ENCODE measurements around the gene RPS29. TPM values are rescaled to one million over a fixed set of nuclear protein-coding genes. Genes with fewer than 3 reads are reported as not detected.

Gene RPS29
- polyA plus RNA-seq, 1 experiment, result 3,597 TPM

- H3K27ac ChIP-seq (ENCODE audit: low read depth, low read length), result no peak overlapping the region
- H3K4me3 ChIP-seq (ENCODE audit: low read depth, low read length), result no peak overlapping the region
- no peaks in the 10 kb centered on the region for H3K9me3 ChIP-seq (ENCODE audit: control insufficient read depth, insufficient read depth, low read length)
- DNase-seq (ENCODE audit: low read depth, low spot score), result no peak
- no peak for TF ChIP-seq CTCF (IDR thresholded peaks at IDR 0.05; ENCODE audit: low read depth, low read length)
- no peaks in the 10 kb centered on the region for H3K27me3 ChIP-seq (ENCODE audit: control insufficient read depth, insufficient read depth, low read length)
- POLR2A ChIA-PET, result interaction anchor here (0.6 kb wide), 1 partner anchor 163 kb away, joined by 3 read pairs; no protein-coding TSS in a partner anchor
- CTCF ChIA-PET, result interaction anchor here (1.2 kb wide), 1 partner anchor 121 kb away, joined by 5 read pairs; no protein-coding TSS in a partner anchor
Measured at GRCh38 chr14:49582113-49582977, 3.8 kb downstream of the RPS29 start.

GRCh38 chr14:49581209-49582112 lies 4.7 kb downstream of the RPS29 start:
- no peak overlapping the region for H3K4me3 ChIP-seq (ENCODE audit: low read depth, low read length)
- H3K27ac ChIP-seq (ENCODE audit: low read depth, low read length), result no peak overlapping the region
- no peak for DNase-seq (ENCODE audit: low read depth, low spot score)
- no peaks in the 10 kb centered on the region for H3K9me3 ChIP-seq (ENCODE audit: control insufficient read depth, insufficient read depth, low read length)
- POLR2A ChIA-PET, result interaction anchor here (0.6 kb wide), 1 partner anchor 164 kb away, joined by 3 read pairs; no protein-coding TSS in a partner anchor
- CTCF ChIA-PET, result interaction anchor here (1.5 kb wide), 1 partner anchor 120 kb away, joined by 10 read pairs; no protein-coding TSS in a partner anchor
- no peak for TF ChIP-seq CTCF (IDR thresholded peaks at IDR 0.05; ENCODE audit: low read depth, low read length)
- H3K27me3 ChIP-seq (ENCODE audit: control insufficient read depth, insufficient read depth, low read length), result no peaks in the 10 kb centered on the region

- H3K27me3 ChIP-seq (ENCODE audit: control insufficient read depth, insufficient read depth, low read length), result no peaks in the 10 kb centered on the region
- ChIA-PET POLR2A (no interaction called here), CTCF (interaction anchor here (1.5 kb wide), 1 partner anchor 118 kb away, joined by 10 read pairs; no protein-coding TSS in a partner anchor)
- DNase-seq (ENCODE audit: low read depth, low spot score), result no peak
- H3K9me3 ChIP-seq (ENCODE audit: control insufficient read depth, insufficient read depth, low read length), result no peaks in the 10 kb centered on the region
- no peak overlapping the region for H3K27ac ChIP-seq (ENCODE audit: low read depth, low read length)
- H3K4me3 ChIP-seq (ENCODE audit: low read depth, low read length), result no peak overlapping the region
- TF ChIP-seq CTCF (IDR thresholded peaks at IDR 0.05; ENCODE audit: low read depth, low read length), result no peak
Measured at GRCh38 chr14:49579841-49580240, 6.3 kb downstream of the RPS29 start.

- POLR2A ChIA-PET, result no interaction called here
- CTCF ChIA-PET, result interaction anchor here (0.9 to 1.4 kb wide), 2 partner anchors 9 to 117 kb away, joined by 3 to 4 read pairs; no protein-coding TSS in a partner anchor
- DNase-seq (ENCODE audit: low read depth, low spot score), result no peak
- Histone ChIP-seq H3K27me3 (ENCODE audit: control insufficient read depth, insufficient read depth, low read length) (no peaks in the 10 kb centered on the region), H3K4me3 (ENCODE audit: low read depth, low read length) (no peak overlapping the region), H3K9me3 (ENCODE audit: control insufficient read depth, insufficient read depth, low read length) (no peaks in the 10 kb centered on the region), H3K27ac (ENCODE audit: low read depth, low read length) (no peak overlapping the region)
- no peak for TF ChIP-seq CTCF (IDR thresholded peaks at IDR 0.05; ENCODE audit: low read depth, low read length)
Measured at GRCh38 chr14:49578141-49578540, 8.0 kb downstream of the RPS29 start.

All from AG04450 (cell line).